Esophagus muscularis mucosa (tissue), 4 donors: ENCODE measurements around the gene UBA7. TPM values are rescaled to one million over a fixed set of nuclear protein-coding genes. Genes with fewer than 3 reads are reported as not detected.
A peak's percentile ranks its signal among the peaks of the same experiment; 100 is the strongest.

ENCODE experiments used
- DNase-seq: peaks from one replicate; pipeline ENCODE4 v3.0.0-alpha.2; 2017; ENCODE audit errors: extremely low spot score
- H3K27ac ChIP-seq, 4 donors: fragments of 200-600 bp; sonication (generic); replicated peaks in 1 of 4; 1 replicate in 3 of 4; 2 replicates in 1 of 4; pipeline ENCODE4 v1.5.1; 2016 to 2019; ENCODE audit warnings: mild to moderate bottlenecking in 1 of 4
- H3K27me3 ChIP-seq, 4 donors: fragments of 200-600 bp; sonication (generic); one replicate each; pipeline versions ENCODE4 v1.5.1 to v1.6.0; 2016 to 2019
- H3K36me3 ChIP-seq, 4 donors: fragments of 200-600 bp; sonication (generic); one replicate each; pipeline ENCODE4 v1.5.1; 2016 to 2019
- H3K4me1 ChIP-seq, 4 donors: fragments of 200-600 bp; sonication (generic); one replicate each; pipeline ENCODE4 v1.5.1; 2016 to 2019
- H3K4me3 ChIP-seq, 4 donors: fragments of 200-600 bp; sonication (generic); 1 replicate in 2 of 4; 2 replicates in 2 of 4; pipeline ENCODE4 v1.5.1; 2016 to 2019; ENCODE audit warnings: mild to moderate bottlenecking in 4 of 4, moderate library complexity in 1 of 4
- H3K9me3 ChIP-seq, 4 donors: fragments of 200-600 bp; sonication (generic); 1 replicate in 3 of 4; 2 replicates in 1 of 4; pipeline ENCODE4 v1.5.1; 2016 to 2019
- EP300 ChIP-seq: sonication (generic); formaldehyde crosslinking; IDR thresholded peaks from one replicate; pipeline ENCODE4 v1.6.1; 2017; ENCODE audit warnings: antibody characterized with exemption
- POLR2A ChIP-seq: fragments of 450-650 bp; IDR thresholded peaks from one replicate; pipeline ENCODE4 v1.6.1; 2017; ENCODE audit warnings: antibody characterized with exemption, moderate library complexity, mild to moderate bottlenecking, low read depth
- POLR2AphosphoS5 ChIP-seq, 2 donors: sonication (generic); formaldehyde crosslinking; IDR thresholded peaks; one replicate each; pipeline ENCODE4 v1.6.1; 2017; ENCODE audit warnings: antibody characterized with exemption in 2 of 2
- WGBS: methylation state at CpG from one replicate; pipeline ENCODE4 v1.1.5; 2018; 5-methylcytosine and 5-hydroxymethylcytosine counted together
- intact Hi-C: fragments of 100-400 bp; cut with DNase I; formaldehyde crosslinking; loops from one replicate; pipeline ENCODE4 v1.15.1; 2023
- total RNA-seq, 4 donors: library from RNA; depleted of rRNA; stranded (reverse); fragments of >200 nt; gene quantifications; one replicate each; pipeline versions ENCODE4 v1.1.0 to v1.2.1, GENCODE V29; 2016
- TF ChIP-seq, protein P1 (sequence below), 3 experiments: fragments of 200-600 bp in 2 of 3; fragments of 450-650 bp in 1 of 3; sonication (generic) in 2 of 3; IDR thresholded peaks; one replicate each; pipeline ENCODE4 v1.5.1; 2017 to 2019; ENCODE audit warnings: antibody characterized with exemption in 3 of 3, mild to moderate bottlenecking in 2 of 3, moderate library complexity in 1 of 3

The UBA7 gene
- total RNA-seq, 4 donors from 2014 or later: 25.5 to 40.0 (median 31.4) TPM

GRCh38 chr3:49791571-49791970, 22.2 kb downstream of the UBA7 start:
- no peak overlapping the region for H3K4me3 ChIP-seq
- DNase-seq: no peak

GRCh38 chr3:49790626-49791411, 22.9 kb downstream of the UBA7 start:
- WGBS: 65% methylated on average over 9 of the region's 9 CpGs
- no peak for DNase-seq

More at GRCh38 chr3:49791571-49791970, 22.2 kb downstream of the UBA7 start:
- Histone ChIP-seq H3K36me3 (no peaks in the 10 kb centered on the region), H3K9me3 (no peaks in the 10 kb centered on the region), H3K27me3 (no peaks in the 10 kb centered on the region), H3K27ac (no peak overlapping the region), H3K4me1 (peaks cover 6 to 10% (median 8%) of the 10 kb centered on the region in 4 donors)
- TF ChIP-seq, protein P1, sequence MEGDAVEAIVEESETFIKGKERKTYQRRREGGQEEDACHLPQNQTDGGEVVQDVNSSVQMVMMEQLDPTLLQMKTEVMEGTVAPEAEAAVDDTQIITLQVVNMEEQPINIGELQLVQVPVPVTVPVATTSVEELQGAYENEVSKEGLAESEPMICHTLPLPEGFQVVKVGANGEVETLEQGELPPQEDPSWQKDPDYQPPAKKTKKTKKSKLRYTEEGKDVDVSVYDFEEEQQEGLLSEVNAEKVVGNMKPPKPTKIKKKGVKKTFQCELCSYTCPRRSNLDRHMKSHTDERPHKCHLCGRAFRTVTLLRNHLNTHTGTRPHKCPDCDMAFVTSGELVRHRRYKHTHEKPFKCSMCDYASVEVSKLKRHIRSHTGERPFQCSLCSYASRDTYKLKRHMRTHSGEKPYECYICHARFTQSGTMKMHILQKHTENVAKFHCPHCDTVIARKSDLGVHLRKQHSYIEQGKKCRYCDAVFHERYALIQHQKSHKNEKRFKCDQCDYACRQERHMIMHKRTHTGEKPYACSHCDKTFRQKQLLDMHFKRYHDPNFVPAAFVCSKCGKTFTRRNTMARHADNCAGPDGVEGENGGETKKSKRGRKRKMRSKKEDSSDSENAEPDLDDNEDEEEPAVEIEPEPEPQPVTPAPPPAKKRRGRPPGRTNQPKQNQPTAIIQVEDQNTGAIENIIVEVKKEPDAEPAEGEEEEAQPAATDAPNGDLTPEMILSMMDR (IDR thresholded peaks at IDR 0.05): no peak
- TF ChIP-seq POLR2A (no peak), POLR2AphosphoS5 (IDR thresholded peaks at IDR 0.05) (no peak), EP300 (no peak)
- WGBS: 92% methylated on average over 4 of the region's 4 CpGs
- intact Hi-C loops: no loop called here

DNA sequence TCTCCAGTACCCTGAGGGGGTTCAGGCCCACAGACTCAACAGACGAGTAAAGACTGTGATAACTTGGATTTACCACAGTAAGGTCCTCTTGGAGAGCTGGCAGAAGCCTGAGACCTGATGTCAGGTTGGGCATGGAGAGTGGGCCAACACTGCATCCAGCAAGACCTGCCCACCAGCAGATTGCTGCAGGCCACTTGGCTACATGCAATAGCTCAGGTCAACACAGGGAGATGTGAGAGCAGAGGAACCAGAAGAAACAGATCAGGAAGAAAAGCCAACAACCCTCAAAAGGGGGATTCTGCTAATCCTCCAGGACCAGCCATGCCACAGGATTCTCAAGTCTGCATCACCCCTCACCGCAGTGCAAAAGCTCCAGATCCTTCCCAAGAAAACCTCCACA, 25.7 kb downstream of the UBA7 start:
- Histone ChIP-seq H3K4me1 (peaks cover 27 to 36% (median 34%) of the 10 kb centered on the region in 4 donors), H3K27ac (no peak overlapping the region), H3K9me3 (no peaks in the 10 kb centered on the region), H3K36me3 (peaks cover 0 to 18% (median 10%) of the 10 kb centered on the region in 4 donors), H3K27me3 (peaks cover 0 to 3% (median 0%) of the 10 kb centered on the region in 4 donors), H3K4me3 (no peak overlapping the region)
- intact Hi-C loops: loop anchor here (5.0 kb wide), 1 partner anchor 66 kb away; the partner anchor contains the start of gene GMPPB
- DNase-seq: no peak
- no peak for TF ChIP-seq POLR2A
- TF ChIP-seq POLR2AphosphoS5 (IDR thresholded peaks at IDR 0.05): no peak
- no peak for TF ChIP-seq EP300
- TF ChIP-seq, protein P1 (IDR thresholded peaks at IDR 0.05): no peak
- WGBS: 94% methylated on average over 2 of the region's 2 CpGs

More at GRCh38 chr3:49790626-49791411, 22.9 kb downstream of the UBA7 start:
- no peak overlapping the region for H3K27ac ChIP-seq
- H3K36me3 ChIP-seq: no peaks in the 10 kb centered on the region
- no peak for TF ChIP-seq EP300
- TF ChIP-seq POLR2A: no peak
- TF ChIP-seq POLR2AphosphoS5 (IDR thresholded peaks at IDR 0.05): no peak
- TF ChIP-seq, protein P1 (IDR thresholded peaks at IDR 0.05): no peak
- H3K9me3 ChIP-seq: no peaks in the 10 kb centered on the region
- peaks cover 0 to 3% (median 0%) of the 10 kb centered on the region in 4 donors for H3K27me3 ChIP-seq
- H3K4me1 ChIP-seq: peaks cover 6 to 10% (median 8%) of the 10 kb centered on the region in 4 donors
- no peak overlapping the region for H3K4me3 ChIP-seq
- intact Hi-C loops: no loop called here

DNA sequence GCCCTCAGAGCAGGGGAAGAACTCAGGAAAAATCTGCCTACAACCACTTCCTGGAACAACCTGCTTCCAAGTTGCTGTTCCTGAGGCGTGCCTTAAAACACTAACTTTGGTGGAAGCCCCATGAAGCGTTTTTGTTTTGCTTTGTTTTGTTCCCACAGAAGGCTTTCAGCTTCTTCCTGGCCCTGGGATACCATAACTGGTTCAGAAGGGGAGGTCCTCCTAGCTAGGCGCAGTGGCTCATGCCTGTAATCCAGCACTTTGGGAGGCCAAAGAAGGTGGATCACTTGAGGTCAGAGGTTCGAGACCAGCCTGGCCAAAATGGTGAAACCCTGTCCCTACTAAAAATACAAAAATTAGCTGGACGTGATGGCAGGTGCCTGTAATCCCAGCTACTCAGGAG, 26.2 kb downstream of the UBA7 start:
- TF ChIP-seq EP300: no peak
- peaks cover 27 to 41% (median 39%) of the 10 kb centered on the region in 4 donors for H3K4me1 ChIP-seq
- no peak for DNase-seq
- no peaks in the 10 kb centered on the region for H3K9me3 ChIP-seq
- peaks cover 0 to 21% (median 10%) of the 10 kb centered on the region in 4 donors for H3K36me3 ChIP-seq
- peaks cover 0 to 3% (median 0%) of the 10 kb centered on the region in 4 donors for H3K27me3 ChIP-seq
- WGBS: 88% methylated on average over 5 of the region's 5 CpGs
- intact Hi-C loops: loop anchor here (5.0 kb wide), 1 partner anchor 65 kb away; the partner anchor contains the start of gene GMPPB
- peak overlapping the region; percentile 90 to 98 (median 96) for H3K27ac ChIP-seq
- no peak overlapping the region for H3K4me3 ChIP-seq

DNA sequence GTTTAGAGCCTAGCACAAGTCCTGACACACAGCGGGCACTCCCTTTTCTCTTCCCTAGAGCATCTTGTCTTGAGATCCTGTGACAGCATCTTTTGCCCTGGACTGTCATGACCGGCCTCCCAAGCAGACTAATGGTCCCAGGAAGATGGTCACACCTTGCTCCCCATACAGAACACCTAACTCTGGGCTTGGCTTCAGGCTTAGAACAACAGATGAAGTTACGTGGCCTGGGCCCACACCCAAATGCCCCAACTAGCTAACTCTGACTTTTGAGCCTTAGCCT, 26.6 kb downstream of the UBA7 start:
- Histone ChIP-seq H3K9me3 (no peaks in the 10 kb centered on the region), H3K4me1 (peaks cover 30 to 45% (median 43%) of the 10 kb centered on the region in 4 donors), H3K4me3 (peak overlapping the region; percentile 81 to 100 (median 94)), H3K27ac (peak overlapping the region; percentile 90 to 98 (median 96)), H3K27me3 (peaks cover 0 to 3% (median 0%) of the 10 kb centered on the region in 4 donors), H3K36me3 (peaks cover 0 to 25% (median 12%) of the 10 kb centered on the region in 4 donors)
- TF ChIP-seq POLR2A (no peak), POLR2AphosphoS5 (IDR thresholded peaks at IDR 0.05) (no peak), EP300 (no peak)
- TF ChIP-seq, protein P1 (IDR thresholded peaks at IDR 0.05): no peak
- DNase-seq: no peak
- intact Hi-C loops: loop anchor here (5.0 kb wide), 1 partner anchor 65 kb away; the partner anchor contains the start of gene GMPPB
- WGBS: 77% methylated on average over 3 of the region's 3 CpGs
